Measurements from ENCODE around the gene DNASE1L1. TPM values are rescaled to one million over a fixed set of nuclear protein-coding genes. Genes with fewer than 3 reads are reported as not detected.
"Not testable (repeated sequence)": the region's sequence is repeated elsewhere in the genome, so short reads cannot be mapped to it uniquely, and the experiment has no call there.

DNASE1L1 gene
- total RNA-seq, 1 donor from 2014 or later = 14.4 TPM

GRCh38 chrX:154403192-154403591 lies 5.9 kb downstream of the DNASE1L1 start:
- peaks cover 17% of the 10 kb centered on the region for H3K36me3 Mint-ChIP-seq
- H3K27me3 Mint-ChIP-seq = peaks cover 2% of the 10 kb centered on the region
- no peak overlapping the region for H3K4me3 Mint-ChIP-seq
- H3K9me3 Mint-ChIP-seq = no peaks in the 10 kb centered on the region
- H3K4me1 Mint-ChIP-seq (ENCODE audit: unreplicated experiment) = peaks cover 15% of the 10 kb centered on the region
- peak overlapping the region; percentile 13 for H3K27ac Mint-ChIP-seq
- DNase-seq (ENCODE audit: extremely low spot score, unreplicated experiment) = no peak
- no peak for TF ChIP-seq CTCF (conservative IDR thresholded peaks at IDR 0.05)

GRCh38 chrX:154402622-154403127 lies 6.4 kb downstream of the DNASE1L1 start:
- Mint-ChIP-seq H3K27ac (peak overlapping the region; percentile 72), H3K9me3 (no peaks in the 10 kb centered on the region), H3K27me3 (peaks cover 5% of the 10 kb centered on the region), H3K36me3 (peaks cover 20% of the 10 kb centered on the region), H3K4me1 (ENCODE audit: unreplicated experiment) (peaks cover 15% of the 10 kb centered on the region), H3K4me3 (no peak overlapping the region)
- DNase-seq (ENCODE audit: extremely low spot score, unreplicated experiment) = no peak
- TF ChIP-seq CTCF (conservative IDR thresholded peaks at IDR 0.05) = no peak

- Mint-ChIP-seq H3K36me3 (peaks cover 20% of the 10 kb centered on the region), H3K4me3 (peak overlapping the region; percentile 20), H3K9me3 (no peaks in the 10 kb centered on the region), H3K4me1 (ENCODE audit: unreplicated experiment) (peaks cover 15% of the 10 kb centered on the region), H3K27ac (peak overlapping the region; percentile 72), H3K27me3 (peaks cover 5% of the 10 kb centered on the region)
- TF ChIP-seq CTCF (conservative IDR thresholded peaks at IDR 0.05) = no peak
- DNase-seq (ENCODE audit: extremely low spot score, unreplicated experiment) = no peak
These were observed 7.0 kb downstream of the DNASE1L1 start for GRCh38 chrX:154401918-154402621.

- Mint-ChIP-seq H3K9me3 (no peaks in the 10 kb centered on the region), H3K27ac (peak overlapping the region; percentile 72), H3K4me3 (peak overlapping the region; percentile 99), H3K27me3 (peaks cover 5% of the 10 kb centered on the region), H3K4me1 (ENCODE audit: unreplicated experiment) (peaks cover 15% of the 10 kb centered on the region), H3K36me3 (peaks cover 20% of the 10 kb centered on the region)
- no peak for TF ChIP-seq CTCF (conservative IDR thresholded peaks at IDR 0.05)
- no peak for DNase-seq (ENCODE audit: extremely low spot score, unreplicated experiment)
These were observed 7.8 kb downstream of the DNASE1L1 start for GRCh38 chrX:154401045-154401799.

GRCh38 chrX:154400369-154400817 lies 8.7 kb downstream of the DNASE1L1 start:
- not testable (repeated sequence) for DNase-seq (ENCODE audit: extremely low spot score, unreplicated experiment); H3K9me3 Mint-ChIP-seq; H3K27me3 Mint-ChIP-seq
- Mint-ChIP-seq H3K4me3 (peak overlapping the region; percentile 99), H3K27ac (peak overlapping the region; percentile 72), H3K4me1 (ENCODE audit: unreplicated experiment) (peaks cover 15% of the 10 kb centered on the region), H3K36me3 (peaks cover 20% of the 10 kb centered on the region)
